ENCODE results near the gene COMMD6. TPM values are rescaled to one million over a fixed set of nuclear protein-coding genes. Genes with fewer than 3 reads are reported as not detected.

COMMD6 gene
- total and polyA plus RNA-seq, 2 donors (not counting 1 experiment from before 2014, with no cell fraction given) = 78.0 to 153 TPM

GRCh38 chr13:75513271-75513670, 24.4 kb downstream of the COMMD6 start:
- H3K4me1 ChIP-seq (ENCODE audit: control insufficient read depth in 2 of 2, insufficient read depth in 2 of 2, low read length in 2 of 2) = peaks cover 16 to 24% of the 10 kb centered on the region in 2 donors
- Mint-ChIP-seq H3K4me3 (peak overlapping the region; percentile 47), H3K27ac (no peak overlapping the region), H3K9me3 (ENCODE audit: insufficient read depth) (no peaks in the 10 kb centered on the region), H3K4me1 (peaks cover 17% of the 10 kb centered on the region), H3K27me3 (no peaks in the 10 kb centered on the region)
- no peak for TF ChIP-seq EZH2 (IDR thresholded peaks at IDR 0.05; ENCODE audit: borderline replicate concordance, insufficient read depth, low read depth, low read length, poor library complexity, severe bottlenecking)
- TF ChIP-seq CTCF (IDR thresholded peaks at IDR 0.05) = no peak
- ChIA-PET CTCF (interaction anchor here (0.7 kb wide), 1 partner anchor 31 kb away, joined by 3 read pairs; the partner anchor contains the start of gene TBC1D4), POLR2A (no interaction called here)
- no peaks in the 10 kb centered on the region for H3K79me2 ChIP-seq (ENCODE audit: control insufficient read depth, insufficient read depth, low read length)
- H3K4me2 ChIP-seq (replicated peaks; ENCODE audit: low read depth, low read length, poor library complexity, severe bottlenecking) = no peak overlapping the region
- H3K36me3 ChIP-seq (replicated peaks in 1 of 2; ENCODE audit: control extremely low read depth in 1 of 2, control insufficient read depth in 1 of 2, extremely low read depth in 1 of 2, insufficient read depth in 2 of 2, low read length in 1 of 2) = no peaks in the 10 kb centered on the region
- no peak overlapping the region for H3K9ac ChIP-seq (ENCODE audit: low read length)
- ATAC-seq (ENCODE audit: low read depth) = no peak
- peak; percentile 11 for DNase-seq
- no peaks in the 10 kb centered on the region for H3K9me3 ChIP-seq (ENCODE audit: control extremely low read depth in 1 of 3, control insufficient read depth in 2 of 3, insufficient read depth in 1 of 3, low read length in 2 of 3)
- H4K20me1 ChIP-seq (ENCODE audit: control insufficient read depth, insufficient read depth, low read length, poor library complexity, severe bottlenecking) = no peaks in the 10 kb centered on the region
- WGBS (ENCODE audit: insufficient coverage) = 10% methylated on average over 1 of the region's 5 CpGs
- H3K4me3 ChIP-seq (ENCODE audit: control extremely low read depth in 1 of 5, extremely low read depth in 1 of 5, insufficient read depth in 1 of 5, low read depth in 2 of 5, low read length in 4 of 5) = no peak overlapping the region
- H3K27me3 ChIP-seq (replicated peaks in 1 of 4; ENCODE audit: control extremely low read depth in 1 of 4, control insufficient read depth in 3 of 4, insufficient read depth in 4 of 4, low read length in 3 of 4) = no peaks in the 10 kb centered on the region
- H3K27ac ChIP-seq (ENCODE audit: low read length in 2 of 2) = no peak overlapping the region
- intact Hi-C loops (cut with micrococcal nuclease) = no loop called here
- H2AFZ ChIP-seq (ENCODE audit: insufficient read depth, low read depth, low read length, poor library complexity, severe bottlenecking) = no peak overlapping the region

GRCh38 chr13:75512253-75512652, 25.4 kb downstream of the COMMD6 start:
- no peaks in the 10 kb centered on the region for H3K79me2 ChIP-seq (ENCODE audit: control insufficient read depth, insufficient read depth, low read length)
- no peak overlapping the region for H3K9ac ChIP-seq (ENCODE audit: low read length)
- DNase-seq (peak; percentile 17), ATAC-seq (ENCODE audit: low read depth) (no peak)
- intact Hi-C loops (cut with micrococcal nuclease) = no loop called here
- H3K36me3 ChIP-seq (replicated peaks in 1 of 2; ENCODE audit: control extremely low read depth in 1 of 2, control insufficient read depth in 1 of 2, extremely low read depth in 1 of 2, insufficient read depth in 2 of 2, low read length in 1 of 2) = no peaks in the 10 kb centered on the region
- H4K20me1 ChIP-seq (ENCODE audit: control insufficient read depth, insufficient read depth, low read length, poor library complexity, severe bottlenecking) = no peaks in the 10 kb centered on the region
- peaks cover 20% of the 10 kb centered on the region for H3K4me1 Mint-ChIP-seq
- H3K4me1 ChIP-seq (ENCODE audit: control insufficient read depth in 2 of 2, insufficient read depth in 2 of 2, low read length in 2 of 2) = peaks cover 22 to 24% of the 10 kb centered on the region in 2 donors
- ChIA-PET POLR2A (no interaction called here), CTCF (no interaction called here)
- peak overlapping the region; percentile 41 for H3K4me2 ChIP-seq (replicated peaks; ENCODE audit: low read depth, low read length, poor library complexity, severe bottlenecking)
- no peak for TF ChIP-seq EZH2 (IDR thresholded peaks at IDR 0.05; ENCODE audit: borderline replicate concordance, insufficient read depth, low read depth, low read length, poor library complexity, severe bottlenecking)
- no peak for TF ChIP-seq CTCF (IDR thresholded peaks at IDR 0.05)
- no peaks in the 10 kb centered on the region for H3K9me3 Mint-ChIP-seq (ENCODE audit: insufficient read depth)
- no peaks in the 10 kb centered on the region for H3K27me3 Mint-ChIP-seq
- no peak overlapping the region for H3K27ac Mint-ChIP-seq
- WGBS (ENCODE audit: insufficient coverage) = no CpG with 5 or more reads among the region's 3 CpGs
- H3K4me3 ChIP-seq (ENCODE audit: control extremely low read depth in 1 of 5, extremely low read depth in 1 of 5, insufficient read depth in 1 of 5, low read depth in 2 of 5, low read length in 4 of 5) = no peak overlapping the region
- H3K27me3 ChIP-seq (replicated peaks in 1 of 4; ENCODE audit: control extremely low read depth in 1 of 4, control insufficient read depth in 3 of 4, insufficient read depth in 4 of 4, low read length in 3 of 4) = no peaks in the 10 kb centered on the region
- H3K27ac ChIP-seq (ENCODE audit: low read length in 2 of 2) = no peak overlapping the region
- H3K9me3 ChIP-seq (ENCODE audit: control extremely low read depth in 1 of 3, control insufficient read depth in 2 of 3, insufficient read depth in 1 of 3, low read length in 2 of 3) = peaks cover 0 to 5% (median 0%) of the 10 kb centered on the region in 3 donors
- H2AFZ ChIP-seq (ENCODE audit: insufficient read depth, low read depth, low read length, poor library complexity, severe bottlenecking) = no peak overlapping the region
- H3K4me3 Mint-ChIP-seq = peak overlapping the region; percentile 5

All from B cell (primary cell).